GM18867 (cell line): ENCODE results near the gene TSPEAR.
"Not testable (repeated sequence)": the region's sequence is repeated elsewhere in the genome, so short reads cannot be mapped to it uniquely, and the experiment has no call there.

Experiments
- ATAC-seq: cut with Tn5 transposase; IDR thresholded peaks from one replicate; pipeline ENCODE4 v1.9.1; 2021; ENCODE audit warnings: mild to moderate bottlenecking, moderate library complexity; ENCODE audit not compliant: unreplicated experiment

TSPEAR gene

GRCh38 chr21:44636209-44637017, 75.0 kb downstream of the TSPEAR start:
- ATAC-seq = no peak

GRCh38 chr21:44632067-44632466, 79.3 kb downstream of the TSPEAR start:
- ATAC-seq = no peak

GRCh38 chr21:44630440-44630839, 80.9 kb downstream of the TSPEAR start:
- no peak for ATAC-seq

GRCh38 chr21:44628707-44629391, 82.5 kb downstream of the TSPEAR start:
- ATAC-seq = no peak

- not testable (repeated sequence) for ATAC-seq
These were observed 83.5 kb downstream of the TSPEAR start for GRCh38 chr21:44627831-44628233.

GRCh38 chr21:44627181-44627822, 84.1 kb downstream of the TSPEAR start:
- ATAC-seq = not testable (repeated sequence)

GRCh38 chr21:44626673-44627143, 84.7 kb downstream of the TSPEAR start, which contains the start of gene KRTAP10-9:
Gene KRTAP10-9, plus strand, starts transcription at chr21:44627093. Its CDS starts 79 bp downstream, at chr21:44627172.
- no peak for ATAC-seq

- no peak for ATAC-seq
These were observed 85.1 kb downstream of the TSPEAR start for GRCh38 chr21:44626262-44626661.

GRCh38 chr21:44625756-44626155, 85.6 kb downstream of the TSPEAR start:
- no peak for ATAC-seq

GRCh38 chr21:44623575-44623974, 87.8 kb downstream of the TSPEAR start:
- no peak for ATAC-seq

- ATAC-seq = no peak
These were observed 91.5 kb downstream of the TSPEAR start for GRCh38 chr21:44619886-44620285.

- no peak for ATAC-seq
These were observed 92.5 kb downstream of the TSPEAR start for GRCh38 chr21:44618909-44619308.

GRCh38 chr21:44618504-44618903, 92.9 kb downstream of the TSPEAR start:
- ATAC-seq = no peak

- no peak for ATAC-seq
These were observed 94.3 kb downstream of the TSPEAR start for GRCh38 chr21:44617071-44617501.

GRCh38 chr21:44616591-44616926, 94.8 kb downstream of the TSPEAR start:
- ATAC-seq = no peak

GRCh38 chr21:44615911-44616590, 95.3 kb downstream of the TSPEAR start:
- ATAC-seq = no peak

- no peak for ATAC-seq
These were observed 95.9 kb downstream of the TSPEAR start for GRCh38 chr21:44615466-44615865.

GRCh38 chr21:44614961-44615391, 96.4 kb downstream of the TSPEAR start:
- no peak for ATAC-seq

- ATAC-seq = no peak
These were observed 97.2 kb downstream of the TSPEAR start for GRCh38 chr21:44614161-44614631.

GRCh38 chr21:44613386-44614155, 97.8 kb downstream of the TSPEAR start:
- ATAC-seq = no peak
